SK-N-SH (cell line): ENCODE measurements around the gene CENPT. TPM values are rescaled to one million over a fixed set of nuclear protein-coding genes. Genes with fewer than 3 reads are reported as not detected.
"Not testable (repeated sequence)": the region's sequence is repeated elsewhere in the genome, so short reads cannot be mapped to it uniquely, and the experiment has no call there.

Source experiments
- CTCF ChIA-PET: fragments of 300-600, 350-600 bp; formaldehyde crosslinking; extraction: SDS; loops from one replicate; lab custom pipeline; 2021; lab: Yijun Ruan, JAX
- POLR2A ChIA-PET: fragments of 350-600 bp; sonication (Branson Sonifier 250); formaldehyde crosslinking; extraction: SDS; loops from one replicate; lab custom pipeline; 2020; ENCODE audit warnings: antibody characterized with exemption, inconsistent platforms; lab: Yijun Ruan, JAX
- DNase-seq: peaks from one replicate; pipeline ENCODE4 v3.0.0; 2012
- H2AFZ ChIP-seq: fragments of 200-600 bp; sonication (generic); 2 replicates; pipeline ENCODE4 v1.8.1; 2016; ENCODE audit warnings: antibody characterized with exemption, mild to moderate bottlenecking, low read depth
- H3F3A ChIP-seq: fragments of 200-600 bp; sonication (generic); replicated peaks from 2 replicates; pipeline ENCODE3; 2016; ENCODE audit warnings: antibody characterized with exemption, mild to moderate bottlenecking; ENCODE audit not compliant: insufficient read depth
- H3K27ac ChIP-seq, 2 experiments: fragments of 200-500 bp in 1 of 2; fragments of 200-600 bp in 1 of 2; sonication (Bioruptor generic) in 1 of 2; sonication (generic), shearing (Covaris generic) in 1 of 2; 2 replicates each; pipeline versions ENCODE4 v1.5.1 to v1.6.1; 2014 to 2016; ENCODE audit warnings: low read depth in 2 of 2, inconsistent platforms in 1 of 2, low read length in 1 of 2, mild to moderate bottlenecking in 1 of 2, mixed read lengths in 1 of 2
- H3K27me3 ChIP-seq: fragments of 200-600 bp; sonication (generic), shearing (Covaris generic); 2 replicates; pipeline ENCODE4 v1.6.1; 2016; ENCODE audit warnings: mixed run types; ENCODE audit not compliant: insufficient read depth
- H3K36me3 ChIP-seq, 2 experiments: fragments of 200-500 bp in 1 of 2; fragments of 200-600 bp in 1 of 2; sonication (Bioruptor generic) in 1 of 2; sonication (generic) in 1 of 2; replicated peaks in 1 of 2; 2 replicates each; pipeline versions ENCODE3 to v1.5.1; 2014 to 2016; ENCODE audit warnings: low read length in 1 of 2, mild to moderate bottlenecking in 1 of 2; ENCODE audit not compliant: insufficient read depth in 2 of 2, control insufficient read depth in 1 of 2
- H3K4me1 ChIP-seq, 2 experiments: fragments of 200-500 bp in 1 of 2; fragments of 200-600 bp in 1 of 2; sonication (Bioruptor generic) in 1 of 2; sonication (generic), shearing (Covaris generic) in 1 of 2; 2 replicates each; pipeline versions ENCODE4 v1.5.1 to v1.6.1; 2014 to 2016; ENCODE audit warnings: low read depth in 1 of 2, low read length in 1 of 2, mixed run types in 1 of 2; ENCODE audit not compliant: insufficient read depth in 2 of 2, control insufficient read depth in 1 of 2
- H3K4me2 ChIP-seq: fragments of 200-600 bp; sonication (generic), shearing (Covaris generic); 2 replicates; pipeline ENCODE4 v1.6.1; 2017; ENCODE audit warnings: mixed run types
- H3K4me3 ChIP-seq, 2 experiments: fragments of 200-500 bp in 1 of 2; fragments of 200-600 bp in 1 of 2; sonication (Bioruptor generic) in 1 of 2; sonication (generic), shearing (Covaris generic) in 1 of 2; 2 replicates each; pipeline versions ENCODE4 v1.5.1 to v1.8.1; 2014 to 2016; ENCODE audit warnings: low read depth in 2 of 2, inconsistent platforms in 1 of 2, low read length in 1 of 2, mild to moderate bottlenecking in 1 of 2, mixed read lengths in 1 of 2, moderate library complexity in 1 of 2
- H3K79me2 ChIP-seq: fragments of 200-600 bp; sonication (generic); 2 replicates; pipeline ENCODE4 v1.8.1; 2017; ENCODE audit warnings: mild to moderate bottlenecking; ENCODE audit not compliant: insufficient read depth
- H3K9ac ChIP-seq: fragments of 200-600 bp; sonication (generic); 2 replicates; pipeline ENCODE4 v1.6.1; 2017; ENCODE audit warnings: mixed run types
- H3K9me2 ChIP-seq: fragments of 200-600 bp; sonication (generic); 2 replicates; pipeline ENCODE4 v1.6.1; 2017; ENCODE audit warnings: mixed run types
- H3K9me3 ChIP-seq: fragments of 200-600 bp; sonication (generic); 2 replicates; pipeline ENCODE4 v1.6.1; 2017; ENCODE audit warnings: mixed run types, mild to moderate bottlenecking, moderate library complexity
- H4K20me1 ChIP-seq: fragments of 200-600 bp; sonication (generic); 2 replicates; pipeline ENCODE4 v1.6.1; 2017; ENCODE audit warnings: mild to moderate bottlenecking, mixed run types; ENCODE audit not compliant: insufficient read depth
- EP300 ChIP-seq, 2 experiments: IDR thresholded peaks; 2 replicates each; pipeline versions ENCODE4 v1.4.0 to v1.6.1; 2012; ENCODE audit warnings: borderline replicate concordance in 1 of 2, low read depth in 1 of 2, low read length in 1 of 2
- EZH2phosphoT487 ChIP-seq: fragments of 200-600 bp; sonication (generic); IDR thresholded peaks from 2 replicates; pipeline ENCODE4 v1.6.1; 2017; ENCODE audit warnings: low read depth, mixed run types, mild to moderate bottlenecking, antibody characterized with exemption, moderate library complexity, borderline replicate concordance
- FOXJ3 ChIP-seq: sonication (generic); formaldehyde crosslinking; IDR thresholded peaks from 2 replicates; pipeline ENCODE4 v1.5.1; 2020; ENCODE audit warnings: mild to moderate bottlenecking, missing genetic modification reagents
- GATA2 ChIP-seq: sonication (generic); formaldehyde crosslinking; IDR thresholded peaks from 2 replicates; pipeline ENCODE4 v1.5.0; 2020; ENCODE audit warnings: mild to moderate bottlenecking, missing genetic modification reagents
- JUND ChIP-seq: IDR thresholded peaks from 2 replicates; pipeline ENCODE4 v1.4.0; 2012
- MEF2A ChIP-seq: IDR thresholded peaks from 2 replicates; pipeline ENCODE4 v1.4.0; 2012; ENCODE audit warnings: low read depth, borderline replicate concordance
- NFIC ChIP-seq: IDR thresholded peaks from 2 replicates; pipeline ENCODE4 v1.4.0; 2012; ENCODE audit warnings: borderline replicate concordance
- RFX5 ChIP-seq: IDR thresholded peaks from 2 replicates; pipeline ENCODE4 v1.6.1; 2012; ENCODE audit warnings: mild to moderate bottlenecking, improper control_type of control experiment, low read length
- RXRA ChIP-seq: IDR thresholded peaks from 2 replicates; pipeline ENCODE4 v1.4.0; 2012; ENCODE audit warnings: low read depth, mild to moderate bottlenecking, borderline replicate concordance
- SIN3A ChIP-seq: IDR thresholded peaks from 2 replicates; pipeline ENCODE4 v1.6.1; 2012; ENCODE audit warnings: low read depth, mild to moderate bottlenecking, low read length, moderate library complexity, borderline replicate concordance
- TCF12 ChIP-seq: IDR thresholded peaks from 2 replicates; pipeline ENCODE4 v1.4.0; 2012
- YY1 ChIP-seq: IDR thresholded peaks from 2 replicates; pipeline ENCODE4 v1.4.0; 2012; ENCODE audit warnings: low read depth, mild to moderate bottlenecking
- WGBS: methylation state at CpG from one replicate; pipeline ENCODE4 v1.1.6; 2017; ENCODE audit warnings: low lambda C conversion rate; 5-methylcytosine and 5-hydroxymethylcytosine counted together
- polyA plus RNA-seq, 3 experiments: library from polyadenylated mRNA; depleted of rRNA; stranded (reverse); fragments of >200 nt; gene quantifications; 2 replicates each; pipeline ENCODE4 v1.2.3, GENCODE V29; 2012
- TF ChIP-seq, protein P1 (sequence below): IDR thresholded peaks from 2 replicates; pipeline ENCODE4 v1.4.0; 2012; ENCODE audit warnings: low read depth, borderline replicate concordance
- TF ChIP-seq, protein P2 (sequence below): IDR thresholded peaks from 2 replicates; pipeline ENCODE4; 2012

The CENPT gene
- polyA plus RNA-seq, 1 of the 3 experiments (the other 2 are of a cell fraction) = 48.6 TPM

DNA sequence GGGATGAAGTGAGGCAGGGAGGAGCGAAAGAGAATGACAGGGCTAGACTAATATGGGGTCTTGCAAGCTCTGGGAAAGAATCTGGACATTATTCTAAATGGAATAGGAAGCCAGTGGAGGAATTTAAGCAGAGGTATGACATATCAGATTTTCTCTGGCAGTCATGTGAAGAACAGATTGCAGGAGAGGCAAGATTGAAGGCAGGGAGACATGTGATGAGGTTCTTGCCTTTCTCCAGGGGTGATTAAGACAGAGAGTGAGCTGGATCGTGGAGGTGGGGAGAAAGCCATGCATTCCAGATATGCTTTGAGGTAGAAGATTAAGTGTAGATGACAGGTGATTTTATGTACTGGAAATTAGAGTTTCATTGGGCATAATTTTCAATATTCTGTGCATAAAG lies 9.7 kb downstream of the CENPT start (continued):
- TF ChIP-seq, protein P1, sequence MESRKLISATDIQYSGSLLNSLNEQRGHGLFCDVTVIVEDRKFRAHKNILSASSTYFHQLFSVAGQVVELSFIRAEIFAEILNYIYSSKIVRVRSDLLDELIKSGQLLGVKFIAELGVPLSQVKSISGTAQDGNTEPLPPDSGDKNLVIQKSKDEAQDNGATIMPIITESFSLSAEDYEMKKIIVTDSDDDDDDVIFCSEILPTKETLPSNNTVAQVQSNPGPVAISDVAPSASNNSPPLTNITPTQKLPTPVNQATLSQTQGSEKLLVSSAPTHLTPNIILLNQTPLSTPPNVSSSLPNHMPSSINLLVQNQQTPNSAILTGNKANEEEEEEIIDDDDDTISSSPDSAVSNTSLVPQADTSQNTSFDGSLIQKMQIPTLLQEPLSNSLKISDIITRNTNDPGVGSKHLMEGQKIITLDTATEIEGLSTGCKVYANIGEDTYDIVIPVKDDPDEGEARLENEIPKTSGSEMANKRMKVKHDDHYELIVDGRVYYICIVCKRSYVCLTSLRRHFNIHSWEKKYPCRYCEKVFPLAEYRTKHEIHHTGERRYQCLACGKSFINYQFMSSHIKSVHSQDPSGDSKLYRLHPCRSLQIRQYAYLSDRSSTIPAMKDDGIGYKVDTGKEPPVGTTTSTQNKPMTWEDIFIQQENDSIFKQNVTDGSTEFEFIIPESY = no peak
- TF ChIP-seq FOXJ3 (no peak), YY1 (no peak), EZH2phosphoT487 (no peak)

DNA sequence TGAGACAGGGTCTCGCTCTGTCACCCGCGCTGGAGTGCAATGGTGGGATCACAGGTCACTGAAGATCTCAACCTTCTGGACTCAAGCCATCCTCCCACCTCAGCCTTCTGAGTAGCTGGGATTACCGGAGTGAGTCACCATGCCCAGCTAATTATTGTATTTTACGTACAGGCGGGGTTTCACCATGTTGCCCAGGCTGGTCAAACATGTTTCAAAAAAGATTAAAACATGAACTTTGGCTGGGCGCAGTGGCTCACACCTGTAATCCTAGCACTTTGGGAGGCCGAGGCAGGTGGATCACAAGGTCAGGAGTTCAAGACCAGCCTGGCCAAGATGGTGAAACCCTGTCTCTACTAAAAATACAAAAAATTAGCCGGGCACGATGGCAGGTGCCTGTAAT lies 10.3 kb downstream of the CENPT start:
- H3K27ac ChIP-seq, H3K9me3 ChIP-seq, H3K4me2 ChIP-seq, H3K9ac ChIP-seq, POLR2A ChIA-PET, H3K27me3 ChIP-seq, H4K20me1 ChIP-seq, H3F3A ChIP-seq, H3K9me2 ChIP-seq, H3K4me3 ChIP-seq, H2AFZ ChIP-seq, DNase-seq, H3K36me3 ChIP-seq: not testable (repeated sequence)
- CTCF ChIA-PET = interaction anchor here (1.0 to 3.5 kb wide), 3 partner anchors 11 to 117 kb away, joined by 3 to 22 read pairs (median 4); partner anchors contain the start of gene CENPT
- Histone ChIP-seq H3K79me2 (peaks cover 14% of the 10 kb centered on the region), H3K4me1 (peaks cover 0 to 13% of the 10 kb centered on the region in 2 experiments; a peak in 1 of 4 replicates)
- 87% methylated on average over 10 of the region's 10 CpGs for WGBS

DNA sequence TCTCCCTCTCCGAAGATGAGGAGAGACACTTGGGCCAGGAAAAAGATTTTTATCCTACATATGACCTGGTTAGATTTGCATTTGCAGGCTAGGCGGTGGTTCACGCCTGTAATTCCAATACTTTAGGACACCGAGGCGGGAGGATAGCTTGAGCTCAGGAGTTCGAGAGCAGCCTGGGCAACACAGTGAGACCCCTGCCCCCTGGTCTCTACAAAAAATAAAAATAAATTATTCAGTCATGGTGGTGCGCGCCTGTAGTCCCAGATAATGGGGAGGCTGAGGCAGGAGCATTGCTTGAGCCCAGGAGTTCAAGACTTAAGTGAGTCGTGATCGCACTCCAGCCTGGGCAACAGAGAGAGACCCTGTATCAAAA lies 13.3 kb downstream of the CENPT start:
- H3K9me2 ChIP-seq = no peaks in the 10 kb centered on the region
- H3K4me3 ChIP-seq = peak overlapping the region; percentile 76 to 84; a peak in 2 of 4 replicates
- peak overlapping the region; percentile 87; the same call in 1 of the 2 replicates for H3K9ac ChIP-seq
- no peaks in the 10 kb centered on the region for H3K9me3 ChIP-seq
- H3K27ac ChIP-seq = peak overlapping the region in 1 of 2 experiments; percentile 51; a peak in 2 of 4 replicates
- peaks cover 0 to 9% of the 10 kb centered on the region in 2 experiments; a peak in 1 of 4 replicates for H3K4me1 ChIP-seq
- no peaks in the 10 kb centered on the region for H4K20me1 ChIP-seq
- H3K27me3 ChIP-seq = no peaks in the 10 kb centered on the region
- peaks cover 16% of the 10 kb centered on the region for H3K79me2 ChIP-seq
- H3F3A ChIP-seq = no peaks in the 10 kb centered on the region
- CTCF ChIA-PET = interaction anchor here (0.9 to 5.0 kb wide), 9 partner anchors 10 to 313 kb away, joined by 3 to 65 read pairs (median 5); partner anchors contain the start of genes NRN1L and NUTF2
- WGBS = 86% methylated on average over 10 of the region's 10 CpGs
- TF ChIP-seq EP300 (IDR thresholded peaks at IDR 0.05; ENCODE audit: borderline replicate concordance in 1 of 2, low read depth in 1 of 2, low read length in 1 of 2) = no peak
- no peak for TF ChIP-seq TCF12
- TF ChIP-seq GATA2 (CRISPR knock-in tag) = no peak
- no peak for TF ChIP-seq MEF2A
- TF ChIP-seq, protein P2, sequence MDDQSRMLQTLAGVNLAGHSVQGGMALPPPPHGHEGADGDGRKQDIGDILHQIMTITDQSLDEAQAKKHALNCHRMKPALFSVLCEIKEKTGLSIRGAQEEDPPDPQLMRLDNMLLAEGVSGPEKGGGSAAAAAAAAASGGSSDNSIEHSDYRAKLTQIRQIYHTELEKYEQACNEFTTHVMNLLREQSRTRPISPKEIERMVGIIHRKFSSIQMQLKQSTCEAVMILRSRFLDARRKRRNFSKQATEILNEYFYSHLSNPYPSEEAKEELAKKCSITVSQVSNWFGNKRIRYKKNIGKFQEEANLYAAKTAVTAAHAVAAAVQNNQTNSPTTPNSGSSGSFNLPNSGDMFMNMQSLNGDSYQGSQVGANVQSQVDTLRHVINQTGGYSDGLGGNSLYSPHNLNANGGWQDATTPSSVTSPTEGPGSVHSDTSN = no peak
- TF ChIP-seq RXRA = no peak
- no peak for TF ChIP-seq RFX5
- no peak for TF ChIP-seq JUND
- no peak for TF ChIP-seq FOXJ3
- no peak for TF ChIP-seq NFIC
- TF ChIP-seq SIN3A = no peak
- POLR2A ChIA-PET = interaction anchor here (1.0 to 2.3 kb wide), 7 partner anchors 10 to 353 kb away, joined by 3 to 11 read pairs (median 5); partner anchors contain the start of genes ATP6V0D1, NUTF2, RANBP10 and TSNAXIP1
- H3K4me2 ChIP-seq = peak overlapping the region; percentile 100
- DNase-seq = no peak
- peaks cover 0 to 29% of the 10 kb centered on the region in 2 experiments for H3K36me3 ChIP-seq
- H2AFZ ChIP-seq = peak overlapping the region; percentile 85; the same call in 1 of the 2 replicates
